Dermis blood vessel endothelial cell (primary cell): ENCODE data around the gene PSEN1. TPM values are rescaled to one million over a fixed set of nuclear protein-coding genes. Genes with fewer than 3 reads are reported as not detected.
"Not testable (repeated sequence)": the region's sequence is repeated elsewhere in the genome, so short reads cannot be mapped to it uniquely, and the experiment has no call there.

Experiments used
- DNase-seq: peaks from one replicate; pipeline ENCODE4 v3.0.0; 2010
- total RNA-seq: library from RNA; depleted of rRNA; stranded (reverse); fragments of >200 nt; gene quantifications from 2 replicates; pipeline ENCODE4 v1.2.3, GENCODE V29; 2014

Gene PSEN1
- total RNA-seq, 1 donor from 2014 or later = 52.9 TPM

- no peak for DNase-seq
Observed at GRCh38 chr14:73167727-73168126, 31.4 kb downstream of the PSEN1 start.

GRCh38 chr14:73168274-73168673 is 32.0 kb downstream of the PSEN1 start:
- DNase-seq = no peak

GRCh38 chr14:73168691-73169090 is 32.4 kb downstream of the PSEN1 start:
- no peak for DNase-seq

- not testable (repeated sequence) for DNase-seq
Observed at GRCh38 chr14:73169855-73170254, 33.5 kb downstream of the PSEN1 start.

GRCh38 chr14:73170686-73171085 is 34.4 kb downstream of the PSEN1 start:
- no peak for DNase-seq

- DNase-seq = no peak
Observed at GRCh38 chr14:73172500-73172899, 36.2 kb downstream of the PSEN1 start.

GRCh38 chr14:73173092-73173735 is 36.9 kb downstream of the PSEN1 start:
- peak; percentile 79 for DNase-seq

- DNase-seq = no peak
Observed at GRCh38 chr14:73176685-73177084, 40.4 kb downstream of the PSEN1 start.

- DNase-seq = no peak
Observed at GRCh38 chr14:73180385-73180805, 44.1 kb downstream of the PSEN1 start.

GRCh38 chr14:73180969-73181368 is 44.7 kb downstream of the PSEN1 start:
- not testable (repeated sequence) for DNase-seq

- no peak for DNase-seq
Observed at GRCh38 chr14:73188501-73188911, 52.2 kb downstream of the PSEN1 start.

GRCh38 chr14:73189651-73190050 is 53.3 kb downstream of the PSEN1 start:
- DNase-seq = no peak

- no peak for DNase-seq
Observed at GRCh38 chr14:73191441-73191840, 55.1 kb downstream of the PSEN1 start.

- not testable (repeated sequence) for DNase-seq
Observed at GRCh38 chr14:73194306-73194705, 58.0 kb downstream of the PSEN1 start.

GRCh38 chr14:73198253-73198652 is 61.9 kb downstream of the PSEN1 start:
- DNase-seq = no peak

GRCh38 chr14:73203527-73203926 is 67.2 kb downstream of the PSEN1 start:
- DNase-seq = no peak

GRCh38 chr14:73207615-73208014 is 71.3 kb downstream of the PSEN1 start:
- DNase-seq = no peak

GRCh38 chr14:73208390-73208789 is 72.1 kb downstream of the PSEN1 start:
- DNase-seq = no peak

- DNase-seq = no peak
Observed at GRCh38 chr14:73208846-73209245, 72.5 kb downstream of the PSEN1 start.

- peak; percentile 71 for DNase-seq
Observed at GRCh38 chr14:73209953-73210352, 73.6 kb downstream of the PSEN1 start.

GRCh38 chr14:73211251-73212040 is 75.1 kb downstream of the PSEN1 start:
- DNase-seq = no peak

- DNase-seq = no peak
Observed at GRCh38 chr14:73216030-73216429, 79.7 kb downstream of the PSEN1 start.

GRCh38 chr14:73217411-73217810 is 81.1 kb downstream of the PSEN1 start:
- DNase-seq = no peak

GRCh38 chr14:73220061-73220460 is 83.8 kb downstream of the PSEN1 start:
- no peak for DNase-seq
